IPS-15b (cell line): ENCODE results near the gene KIT.

ENCODE experiments used
- H3K27me3 ChIP-seq: one replicate; pipeline ENCODE4 v1.6.1; 2013; ENCODE audit warnings: low read length; ENCODE audit not compliant: control insufficient read depth, insufficient read depth
- H3K36me3 ChIP-seq: one replicate; pipeline ENCODE4 v1.6.1; 2013; ENCODE audit warnings: low read length; ENCODE audit not compliant: control insufficient read depth, insufficient read depth
- H3K4me1 ChIP-seq: one replicate; pipeline ENCODE4 v1.6.1; 2013; ENCODE audit warnings: mild to moderate bottlenecking, low read length; ENCODE audit not compliant: control insufficient read depth, insufficient read depth
- H3K4me3 ChIP-seq: one replicate; pipeline ENCODE4 v1.5.1; 2013; ENCODE audit warnings: low read depth, low read length
- H3K9ac ChIP-seq: one replicate; pipeline ENCODE4 v1.6.1; 2013; ENCODE audit warnings: low read depth, mild to moderate bottlenecking, low read length
- H3K9me3 ChIP-seq: one replicate; pipeline ENCODE4 v1.6.1; 2013; ENCODE audit warnings: mild to moderate bottlenecking, low read length; ENCODE audit not compliant: control insufficient read depth, insufficient read depth

The KIT gene

DNA sequence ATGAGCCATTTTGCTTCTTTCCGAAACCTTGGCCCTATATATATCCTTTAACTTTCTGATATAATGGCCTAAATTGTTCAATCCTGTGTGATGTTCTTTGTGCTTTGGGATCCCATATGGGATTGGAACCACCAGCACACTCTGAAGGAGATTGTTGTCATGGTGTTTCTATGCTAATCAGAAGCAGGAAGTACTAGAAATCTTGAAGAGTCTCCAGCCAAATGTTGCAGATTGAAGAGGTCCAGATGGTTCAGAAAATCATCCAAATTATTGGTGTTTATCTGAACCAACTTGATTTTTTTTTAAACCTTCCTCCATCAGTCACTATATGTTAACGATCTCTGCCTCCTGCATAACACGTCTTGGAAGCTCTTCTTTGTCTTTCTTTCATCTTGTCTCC is 72.8 kb downstream of the KIT start:
- H3K4me3 ChIP-seq, result no peak overlapping the region
- H3K27me3 ChIP-seq, result no peaks in the 10 kb centered on the region
- no peaks in the 10 kb centered on the region for H3K36me3 ChIP-seq
- H3K9me3 ChIP-seq, result no peaks in the 10 kb centered on the region
- H3K9ac ChIP-seq, result no peak overlapping the region
- H3K4me1 ChIP-seq, result peaks cover 9% of the 10 kb centered on the region

DNA sequence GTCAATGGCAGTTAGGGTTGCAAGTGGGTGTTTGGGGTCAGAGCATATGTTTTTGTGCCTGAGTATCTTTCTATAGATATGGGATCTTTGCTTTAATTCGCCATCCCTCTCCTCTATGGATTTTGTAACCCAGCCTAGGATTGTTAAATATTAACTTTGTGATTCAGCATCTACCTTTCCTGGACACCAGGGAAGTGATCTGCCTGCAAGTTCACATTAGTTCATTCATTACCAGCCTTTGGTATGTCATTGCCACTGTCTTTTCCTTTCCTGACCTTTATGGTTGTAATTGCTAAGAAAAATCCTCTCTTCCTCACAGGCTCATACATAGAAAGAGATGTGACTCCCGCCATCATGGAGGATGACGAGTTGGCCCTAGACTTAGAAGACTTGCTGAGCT is 73.8 kb downstream of the KIT start:
- no peak overlapping the region for H3K9ac ChIP-seq
- H3K9me3 ChIP-seq, result no peaks in the 10 kb centered on the region
- peaks cover 7% of the 10 kb centered on the region for H3K4me1 ChIP-seq
- H3K4me3 ChIP-seq, result no peak overlapping the region
- H3K27me3 ChIP-seq, result no peaks in the 10 kb centered on the region
- no peaks in the 10 kb centered on the region for H3K36me3 ChIP-seq

DNA sequence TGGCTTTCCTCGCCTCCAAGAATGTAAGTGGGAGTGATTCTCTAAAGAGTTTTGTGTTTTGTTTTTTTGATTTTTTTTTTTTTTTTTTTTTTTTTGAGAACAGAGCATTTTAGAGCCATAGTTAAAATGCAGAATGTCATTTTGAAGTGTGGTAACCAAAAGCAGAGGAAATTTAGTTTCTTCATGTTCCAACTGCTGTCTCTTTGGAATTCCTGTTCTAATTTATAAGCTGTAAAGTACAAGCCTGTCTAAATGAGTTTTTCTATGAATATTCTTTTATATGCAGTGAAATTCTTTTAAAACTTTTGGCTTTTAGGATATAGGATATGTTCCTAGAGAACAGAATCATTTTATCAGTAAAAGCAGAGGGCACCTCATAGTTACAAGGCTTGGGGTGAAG is 74.2 kb downstream of the KIT start:
- Histone ChIP-seq H3K4me1 (peaks cover 3% of the 10 kb centered on the region), H3K36me3 (no peaks in the 10 kb centered on the region), H3K27me3 (no peaks in the 10 kb centered on the region), H3K9ac (no peak overlapping the region), H3K9me3 (no peaks in the 10 kb centered on the region), H3K4me3 (no peak overlapping the region)

DNA sequence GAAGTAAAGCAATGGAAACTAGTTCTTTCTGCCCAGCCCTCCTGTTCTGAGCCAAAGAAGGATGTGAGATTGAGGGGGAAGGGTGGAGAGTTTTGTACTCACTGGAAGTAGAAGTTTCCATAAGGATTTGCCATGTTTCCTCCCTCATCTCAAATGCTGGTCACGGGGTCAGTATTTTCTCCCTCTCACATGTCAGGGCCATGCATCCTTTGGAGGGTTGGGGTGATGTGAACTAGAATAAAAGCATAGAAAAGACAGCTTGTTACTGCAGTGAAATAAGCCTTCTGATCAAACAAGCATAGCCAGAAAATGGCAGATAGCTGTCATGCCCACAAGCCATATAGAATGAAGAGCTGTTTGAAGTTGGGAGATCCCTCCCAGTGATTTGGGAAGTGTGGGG is 79.7 kb downstream of the KIT start:
- no peak overlapping the region for H3K4me3 ChIP-seq
- no peak overlapping the region for H3K9ac ChIP-seq
- no peaks in the 10 kb centered on the region for H3K9me3 ChIP-seq
- H3K36me3 ChIP-seq, result peaks cover 4% of the 10 kb centered on the region
- H3K4me1 ChIP-seq, result peaks cover 6% of the 10 kb centered on the region
- no peaks in the 10 kb centered on the region for H3K27me3 ChIP-seq

DNA sequence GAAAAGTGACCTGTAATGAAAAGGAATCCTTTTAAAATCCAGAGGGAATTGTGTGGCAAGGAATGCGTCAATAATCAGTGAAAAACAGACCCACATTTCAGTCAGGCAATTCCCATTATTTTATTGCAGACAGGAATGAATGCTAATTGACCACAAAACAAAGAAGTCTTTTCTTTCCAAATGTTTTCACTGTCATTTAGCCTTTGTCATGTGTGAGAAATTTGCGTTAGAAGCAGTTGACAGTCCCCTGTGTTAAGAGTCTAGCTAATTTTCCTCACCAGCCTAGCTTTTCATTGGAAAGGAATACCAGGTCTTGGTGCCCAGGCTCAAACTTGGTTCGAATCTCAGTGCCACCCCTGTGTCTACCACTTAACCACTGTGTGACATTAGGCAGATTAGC is 83.4 kb downstream of the KIT start:
- Histone ChIP-seq H3K27me3 (no peaks in the 10 kb centered on the region), H3K36me3 (peaks cover 4% of the 10 kb centered on the region), H3K9me3 (no peaks in the 10 kb centered on the region), H3K4me1 (peaks cover 6% of the 10 kb centered on the region), H3K4me3 (no peak overlapping the region), H3K9ac (no peak overlapping the region)

DNA sequence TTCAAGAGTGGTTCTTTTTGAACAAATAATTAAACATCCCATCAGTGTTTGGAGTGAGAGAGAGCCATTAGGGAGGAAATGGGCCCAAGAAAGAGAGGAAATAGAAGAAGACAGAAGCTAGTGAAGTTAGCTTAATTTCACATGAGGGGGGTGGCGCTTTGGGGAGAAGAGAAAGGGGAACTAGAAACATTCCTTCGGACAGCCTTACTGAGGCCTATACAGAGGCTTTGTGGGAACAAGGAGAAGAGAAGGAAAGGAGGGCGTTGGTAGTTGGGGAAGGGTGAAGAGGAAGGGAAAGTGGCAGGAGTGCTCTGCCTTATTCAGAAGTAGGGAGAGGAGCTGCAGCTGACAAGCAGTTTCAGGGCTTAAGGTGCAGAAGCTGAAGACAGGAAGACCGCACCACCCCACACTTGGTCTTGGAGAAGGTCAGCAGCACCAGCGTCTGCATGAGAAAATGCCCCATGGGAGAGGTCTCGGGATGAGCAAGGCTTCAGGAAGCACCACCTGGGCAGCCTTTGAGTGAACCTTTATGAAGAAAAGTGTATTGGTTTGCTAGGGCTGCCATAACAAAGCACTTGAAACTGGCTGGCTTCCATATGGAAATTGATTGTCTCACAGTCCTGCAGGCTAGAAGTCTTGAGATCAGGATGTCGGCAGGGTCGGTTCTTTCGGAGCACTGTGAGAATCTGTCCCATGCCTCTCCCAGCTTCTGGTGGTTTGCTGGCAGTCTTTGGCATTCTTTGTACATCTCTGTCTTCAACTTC is 85.1 kb downstream of the KIT start:
- peaks cover 2% of the 10 kb centered on the region for H3K9me3 ChIP-seq
- no peaks in the 10 kb centered on the region for H3K27me3 ChIP-seq
- no peak overlapping the region for H3K9ac ChIP-seq
- no peak overlapping the region for H3K4me3 ChIP-seq
- peaks cover 6% of the 10 kb centered on the region for H3K4me1 ChIP-seq
- H3K36me3 ChIP-seq, result peaks cover 4% of the 10 kb centered on the region

DNA sequence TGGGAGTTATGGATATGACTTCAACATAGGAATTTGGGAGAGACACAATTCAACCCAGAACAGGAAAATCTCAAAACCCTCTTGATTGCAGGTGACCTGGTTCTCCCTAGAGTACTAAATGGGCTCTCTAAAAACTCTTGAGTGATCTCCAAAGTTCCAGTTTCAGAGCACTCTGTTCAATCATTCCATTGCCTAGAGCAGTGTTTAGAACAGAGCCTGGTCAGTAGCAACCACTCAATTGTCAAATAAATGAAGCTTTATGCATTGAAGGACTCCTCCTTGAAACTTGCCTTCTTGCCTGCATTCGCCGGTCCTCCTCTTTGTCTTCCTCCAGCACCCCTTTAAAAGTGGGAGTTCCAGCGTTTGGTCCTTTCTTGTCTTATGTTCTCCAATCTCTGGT is 85.8 kb downstream of the KIT start:
- peaks cover 6% of the 10 kb centered on the region for H3K4me1 ChIP-seq
- peaks cover 2% of the 10 kb centered on the region for H3K9me3 ChIP-seq
- no peaks in the 10 kb centered on the region for H3K27me3 ChIP-seq
- no peaks in the 10 kb centered on the region for H3K36me3 ChIP-seq
- no peak overlapping the region for H3K9ac ChIP-seq
- no peak overlapping the region for H3K4me3 ChIP-seq

DNA sequence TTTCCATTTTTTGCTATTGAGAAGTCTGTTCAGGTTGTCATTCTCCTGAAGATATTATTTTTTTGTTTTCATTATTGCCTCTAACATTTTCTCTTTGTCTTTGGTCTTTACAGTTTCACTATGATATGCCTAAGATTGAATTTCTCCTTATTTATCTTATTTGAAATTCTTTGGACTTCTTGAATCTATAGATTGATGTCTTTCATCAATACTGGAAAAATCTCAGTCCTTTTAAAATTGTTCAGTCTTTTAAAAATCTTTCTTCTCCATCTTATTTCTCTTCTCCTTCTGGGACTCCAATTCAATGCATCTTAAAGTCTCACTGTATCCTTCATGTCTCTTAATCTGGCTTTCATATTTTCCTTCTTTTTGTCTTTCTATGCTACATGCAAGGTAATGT is 86.7 kb downstream of the KIT start:
- Histone ChIP-seq H3K4me1 (peaks cover 6% of the 10 kb centered on the region), H3K4me3 (no peak overlapping the region), H3K9me3 (peaks cover 2% of the 10 kb centered on the region), H3K9ac (no peak overlapping the region), H3K27me3 (no peaks in the 10 kb centered on the region), H3K36me3 (no peaks in the 10 kb centered on the region)

DNA sequence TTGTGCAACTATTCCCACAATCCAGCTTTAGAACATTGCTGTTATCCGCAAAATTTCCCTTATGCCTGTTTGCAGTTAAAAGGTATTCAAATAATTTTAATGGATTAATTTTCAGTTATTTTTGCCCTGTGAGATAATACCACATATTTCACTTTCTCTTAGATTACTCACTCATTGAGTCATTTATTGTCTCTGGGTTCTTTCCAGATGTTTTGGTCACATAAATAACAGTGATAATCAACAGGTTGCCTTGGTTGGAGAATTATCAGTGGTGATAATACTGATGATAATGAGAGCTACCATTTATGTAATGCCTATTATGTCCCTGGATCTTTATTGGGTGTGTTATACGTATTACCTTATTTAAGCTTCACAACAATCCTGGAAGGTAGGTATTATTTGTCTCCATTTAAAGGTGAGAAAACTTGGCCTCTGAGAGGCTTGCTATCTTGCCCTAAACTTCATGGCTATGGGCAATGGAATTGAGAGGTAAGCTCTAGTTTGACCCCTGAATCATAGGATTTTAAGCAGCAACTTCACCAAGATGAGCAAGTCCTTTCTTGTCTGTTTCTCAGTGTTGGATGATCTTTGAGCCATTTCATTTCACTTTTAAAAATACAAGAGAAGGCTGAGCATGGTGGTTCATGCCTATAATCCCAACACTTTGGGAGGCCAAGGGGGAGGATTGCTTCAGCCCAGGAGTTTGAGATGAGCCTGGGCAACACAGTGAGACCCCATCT is 87.4 kb downstream of the KIT start:
- no peaks in the 10 kb centered on the region for H3K36me3 ChIP-seq
- H3K9ac ChIP-seq, result no peak overlapping the region
- H3K4me1 ChIP-seq, result peaks cover 6% of the 10 kb centered on the region
- H3K27me3 ChIP-seq, result no peaks in the 10 kb centered on the region
- H3K9me3 ChIP-seq, result peaks cover 2% of the 10 kb centered on the region
- no peak overlapping the region for H3K4me3 ChIP-seq

DNA sequence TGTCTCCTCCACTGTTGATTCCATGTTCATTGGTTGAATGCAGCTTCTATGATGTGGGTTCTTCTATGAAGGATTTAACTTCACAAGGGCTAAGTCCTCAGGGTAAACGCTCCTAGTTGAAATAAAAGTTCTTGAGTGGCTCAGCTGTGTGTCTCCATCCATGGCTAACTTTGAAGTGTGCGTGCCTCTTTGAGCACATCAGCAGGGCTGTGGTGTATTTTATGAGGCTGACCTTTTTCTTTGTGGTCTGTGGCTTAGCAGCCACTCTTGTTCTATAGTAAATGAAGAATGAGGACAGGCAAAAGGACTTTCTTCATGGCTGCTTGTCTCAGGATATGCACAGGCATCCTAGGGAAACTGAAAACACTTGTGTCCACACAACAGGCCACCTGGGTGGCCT is 88.5 kb downstream of the KIT start:
- no peaks in the 10 kb centered on the region for H3K36me3 ChIP-seq
- no peak overlapping the region for H3K4me3 ChIP-seq
- H3K27me3 ChIP-seq, result no peaks in the 10 kb centered on the region
- H3K9me3 ChIP-seq, result peaks cover 2% of the 10 kb centered on the region
- no peaks in the 10 kb centered on the region for H3K4me1 ChIP-seq
- H3K9ac ChIP-seq, result no peak overlapping the region

DNA sequence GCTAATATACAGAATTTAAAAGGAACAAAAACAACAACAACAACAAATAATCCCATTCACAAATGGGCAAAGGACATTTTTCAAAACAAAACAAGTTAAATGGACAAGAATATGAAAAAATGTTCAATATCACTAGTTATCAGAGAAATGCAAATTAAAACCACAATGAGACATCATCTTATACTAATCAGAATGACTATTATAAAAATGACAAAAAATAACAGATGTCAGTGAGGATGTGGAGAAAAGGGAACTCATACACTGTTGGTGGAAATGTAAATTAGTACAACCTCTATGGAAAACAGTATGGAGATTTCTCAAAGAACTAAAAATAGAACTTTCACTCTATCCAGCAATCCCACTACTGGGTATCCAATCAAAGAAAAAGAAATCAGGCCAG is 92.6 kb downstream of the KIT start:
- Histone ChIP-seq H3K27me3 (no peaks in the 10 kb centered on the region), H3K9me3 (peaks cover 2% of the 10 kb centered on the region), H3K4me1 (no peaks in the 10 kb centered on the region), H3K9ac (no peak overlapping the region), H3K36me3 (no peaks in the 10 kb centered on the region), H3K4me3 (no peak overlapping the region)

DNA sequence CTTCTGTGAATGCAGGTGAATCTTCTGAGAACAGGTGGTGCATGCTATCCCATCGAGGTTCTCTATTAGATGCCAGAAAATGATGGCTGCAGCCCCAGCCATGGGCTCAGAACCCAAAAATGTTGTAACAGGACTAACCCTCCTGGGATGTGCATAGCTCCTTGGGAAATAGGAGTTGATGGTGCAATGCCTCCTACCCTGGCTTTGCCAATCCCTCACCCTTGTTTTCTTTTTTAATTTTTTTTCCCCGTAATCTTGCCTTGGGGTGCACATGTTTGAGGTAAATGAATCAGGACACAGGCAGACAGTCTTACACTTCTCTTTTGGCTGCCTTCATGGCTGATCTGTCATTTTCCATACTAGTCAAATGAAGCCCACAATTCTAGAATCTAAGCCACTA is 96.6 kb downstream of the KIT start:
- Histone ChIP-seq H3K27me3 (no peaks in the 10 kb centered on the region), H3K4me1 (no peaks in the 10 kb centered on the region), H3K9ac (no peak overlapping the region), H3K4me3 (no peak overlapping the region), H3K36me3 (no peaks in the 10 kb centered on the region), H3K9me3 (no peaks in the 10 kb centered on the region)
